ENCODE results near the gene PLEKHG5.

The PLEKHG5 gene

DNA sequence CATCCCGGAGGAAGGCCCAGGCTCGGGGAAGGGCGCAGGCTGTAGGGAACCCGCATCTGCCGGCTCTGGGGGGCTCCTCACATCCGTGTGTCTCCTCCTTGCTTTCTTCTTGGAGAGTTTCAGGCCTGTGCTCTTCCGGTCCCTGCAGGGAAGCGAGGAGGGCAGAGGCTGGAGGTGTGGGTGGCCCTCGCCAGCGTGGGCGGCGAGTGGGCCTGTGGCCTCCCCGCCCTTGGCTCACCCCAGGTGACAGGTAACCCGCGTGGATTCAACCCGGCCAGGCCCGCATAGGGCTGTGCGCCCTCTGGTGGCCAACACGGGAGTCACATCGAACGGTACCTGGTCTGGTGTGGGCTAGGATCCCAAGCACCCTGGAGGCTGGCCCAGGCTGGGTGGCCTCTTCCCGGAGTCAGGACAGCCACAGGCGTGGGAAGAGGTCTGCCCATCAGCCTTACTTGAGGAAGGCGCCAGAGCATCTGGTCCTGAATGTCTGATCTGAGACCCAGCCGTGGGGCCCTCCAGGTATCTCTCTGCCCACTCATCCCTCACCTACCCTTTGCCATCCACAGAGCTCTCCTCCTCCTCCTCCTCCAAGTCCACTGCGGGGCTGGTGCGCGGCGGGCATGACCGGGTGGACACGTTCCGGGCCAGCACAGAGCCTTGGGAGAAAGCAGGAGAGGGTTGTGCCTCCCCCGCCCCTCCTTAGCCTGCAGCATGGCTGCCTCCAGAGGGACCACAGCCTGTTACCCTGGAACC, 15.9 kb downstream of the PLEKHG5 start:
- DNase-seq, result peak; percentile 85

GRCh38 chr1:6474815-6475282, 16.6 kb downstream of the PLEKHG5 start:
- no peak for DNase-seq

GRCh38 chr1:6473974-6474814, 17.3 kb downstream of the PLEKHG5 start:
- no peak for DNase-seq

DNA sequence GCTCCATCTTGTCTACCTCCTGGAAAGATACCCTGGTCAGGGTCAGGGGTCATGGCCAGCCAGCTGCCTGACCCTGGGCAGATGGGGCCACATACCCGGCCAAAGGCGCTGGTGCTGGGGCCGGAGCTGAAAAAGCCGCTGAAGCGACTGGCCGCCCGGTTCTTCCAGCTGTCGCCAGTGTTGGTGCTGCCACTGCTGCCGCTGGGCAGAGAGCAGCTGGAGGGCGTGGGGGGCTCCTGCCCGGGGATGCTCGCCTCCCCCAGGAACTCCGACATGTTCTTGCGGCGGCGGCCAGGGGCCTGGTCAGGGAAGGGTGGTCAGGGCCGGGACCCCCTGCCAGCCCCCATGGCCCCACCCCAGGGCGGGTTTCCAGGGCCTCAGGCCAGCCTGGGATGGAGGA, 18.3 kb downstream of the PLEKHG5 start:
- no peak for DNase-seq

DNA sequence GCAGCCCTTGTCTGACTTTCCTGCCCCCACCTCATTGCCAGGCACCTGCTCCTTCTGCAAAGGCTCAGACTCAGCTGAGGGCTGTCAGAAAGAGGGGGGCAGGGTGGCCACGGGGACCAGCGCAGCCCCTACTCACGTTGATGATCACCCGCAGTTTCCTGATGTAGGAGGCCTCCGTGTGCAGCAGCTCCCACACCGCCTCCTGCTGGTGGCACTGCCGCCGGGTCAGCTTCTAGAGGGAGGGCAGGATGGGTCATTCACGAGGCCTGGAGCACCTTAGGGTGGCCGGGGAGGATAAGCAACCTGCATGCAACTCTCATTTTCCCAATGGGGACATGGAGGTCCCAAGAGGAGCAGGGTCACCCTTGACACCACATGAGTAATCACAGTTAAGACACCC, 19.1 kb downstream of the PLEKHG5 start:
- no peak for DNase-seq

DNA sequence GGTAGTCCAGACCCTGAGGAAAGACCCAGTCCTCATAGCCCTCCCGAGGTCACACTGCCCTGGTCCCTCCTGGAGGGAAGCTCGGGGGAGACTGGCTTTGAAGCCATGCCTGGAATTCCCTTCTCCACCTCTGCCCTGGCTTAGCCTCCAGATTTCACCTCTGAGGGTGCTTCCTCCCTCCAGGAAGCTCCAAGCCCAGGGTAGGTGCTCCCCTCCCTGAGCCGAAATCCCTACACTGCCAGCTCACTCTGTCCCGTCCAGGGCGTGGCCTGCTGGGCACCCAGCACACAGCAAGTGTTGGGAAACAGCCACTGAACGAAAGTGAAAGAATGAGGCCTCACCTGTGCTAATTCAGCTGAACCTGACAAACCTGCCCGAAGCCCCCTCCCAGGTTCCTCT, 19.5 kb downstream of the PLEKHG5 start:
- no peak for DNase-seq

DNA sequence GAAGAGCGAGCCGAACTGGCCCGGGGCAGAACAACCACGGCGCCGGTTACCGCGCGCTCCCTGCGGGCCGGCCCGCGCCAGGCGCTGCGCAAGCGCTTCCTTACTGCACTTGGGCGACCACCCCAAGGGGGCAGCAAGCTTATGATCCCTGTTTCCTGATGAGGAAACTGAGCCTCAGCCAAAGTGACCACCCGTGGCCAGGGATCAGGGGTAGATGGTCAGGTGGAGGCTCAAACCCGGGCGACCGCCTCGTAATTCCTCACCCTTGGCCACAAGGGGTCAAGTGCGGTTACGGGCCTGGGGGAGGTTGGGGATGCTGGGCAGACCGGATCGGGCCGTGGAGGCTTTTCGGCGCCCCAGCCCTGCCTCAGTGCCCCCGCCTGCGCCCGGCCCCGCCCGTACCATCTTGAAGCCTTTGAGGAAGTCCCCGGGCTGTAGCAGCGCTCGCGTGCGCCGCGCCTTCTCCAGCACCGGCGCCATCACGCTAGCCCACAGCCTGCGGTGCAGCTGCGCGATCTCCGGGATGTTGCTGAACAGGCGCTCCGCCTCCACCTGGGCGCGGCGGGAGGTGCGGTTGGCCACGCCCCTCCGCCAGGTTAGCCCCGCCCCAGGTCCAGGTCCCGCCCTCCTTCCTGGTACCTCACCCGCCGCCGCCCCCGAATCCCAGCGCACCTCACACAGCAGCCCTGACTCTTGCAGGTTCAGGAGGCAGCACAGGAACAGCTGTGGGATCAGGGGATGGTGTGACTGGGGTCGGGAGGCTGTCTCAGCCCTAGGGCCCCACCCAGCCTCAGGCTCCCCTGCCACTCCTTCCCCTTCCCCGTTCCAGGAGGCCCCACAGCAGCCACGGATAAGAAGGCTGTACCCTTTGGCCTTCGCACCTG, 20.1 kb downstream of the PLEKHG5 start:
- DNase-seq, result peak; percentile 52

DNA sequence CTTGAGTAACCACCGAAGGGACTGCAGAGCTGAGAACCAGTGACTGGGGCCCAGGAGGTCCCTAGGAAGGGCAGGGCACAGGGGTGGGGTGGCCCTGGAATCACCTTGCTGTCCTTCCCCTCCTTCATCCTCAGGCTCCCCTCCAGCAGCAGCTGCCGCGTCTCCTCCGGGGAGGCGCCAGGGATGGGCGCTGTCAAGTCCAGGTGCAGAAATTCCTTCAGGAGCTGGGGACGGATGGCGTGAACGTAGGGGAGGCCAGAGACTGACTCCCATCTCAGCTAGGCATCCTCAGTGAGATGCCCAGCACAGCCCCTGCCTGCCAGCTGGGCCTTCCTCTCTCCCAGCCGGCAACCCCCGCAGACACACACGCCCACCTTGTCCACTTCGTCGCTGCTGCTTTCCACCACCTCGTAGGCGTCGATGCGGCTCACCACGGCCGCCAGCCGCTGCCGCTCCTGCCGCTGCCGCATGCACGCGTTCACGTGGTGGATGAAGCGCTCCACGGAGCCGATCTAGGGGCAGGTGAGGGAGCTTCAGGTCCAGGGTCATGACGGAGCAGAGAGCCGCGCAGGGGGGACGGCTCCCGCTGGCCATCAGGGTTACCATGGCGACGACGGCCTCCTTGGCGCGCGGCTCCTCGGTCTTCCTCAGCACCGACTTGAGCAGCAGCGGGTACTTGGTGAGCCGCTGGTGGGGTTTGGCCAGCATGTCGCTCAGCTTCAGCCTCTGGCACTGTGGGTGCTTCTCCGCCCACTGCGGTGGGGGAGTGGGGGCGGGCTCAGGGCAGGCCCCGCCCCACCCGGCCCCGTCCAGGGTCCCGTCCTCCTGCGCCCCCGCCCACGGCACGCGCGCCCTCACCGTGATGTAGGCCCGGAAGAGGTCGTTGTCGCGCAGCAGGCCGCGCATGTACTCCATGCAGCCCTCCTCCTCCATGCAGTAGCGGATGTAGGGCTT, 21.1 kb downstream of the PLEKHG5 start:
- DNase-seq, result peak; percentile 27

GRCh38 chr1:6468729-6469461, 22.6 kb downstream of the PLEKHG5 start:
- DNase-seq, result no peak

- DNase-seq, result no peak
Observed at GRCh38 chr1:6467744-6468688, 23.5 kb downstream of the PLEKHG5 start.

DNA sequence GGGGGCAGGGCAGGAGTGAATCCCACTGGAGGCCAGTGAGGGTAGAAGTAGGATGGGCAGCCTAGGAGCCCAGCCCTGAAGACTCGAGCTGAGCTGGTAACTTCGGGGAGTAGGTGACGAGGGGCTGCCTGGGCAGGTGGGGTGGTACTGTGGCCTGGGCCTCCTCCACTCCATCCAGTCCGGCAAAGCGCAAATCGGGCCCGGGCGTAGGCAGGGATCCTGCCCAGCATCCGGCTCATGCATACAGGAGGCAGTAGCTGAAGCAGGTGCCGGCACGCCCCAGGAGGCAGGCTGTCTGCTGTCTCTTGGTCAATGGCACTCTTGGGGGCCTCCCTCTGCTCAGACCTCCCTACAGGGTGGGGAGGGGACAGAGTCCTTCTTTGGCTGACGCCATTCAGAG, 24.2 kb downstream of the PLEKHG5 start:
- DNase-seq, result no peak

DNA sequence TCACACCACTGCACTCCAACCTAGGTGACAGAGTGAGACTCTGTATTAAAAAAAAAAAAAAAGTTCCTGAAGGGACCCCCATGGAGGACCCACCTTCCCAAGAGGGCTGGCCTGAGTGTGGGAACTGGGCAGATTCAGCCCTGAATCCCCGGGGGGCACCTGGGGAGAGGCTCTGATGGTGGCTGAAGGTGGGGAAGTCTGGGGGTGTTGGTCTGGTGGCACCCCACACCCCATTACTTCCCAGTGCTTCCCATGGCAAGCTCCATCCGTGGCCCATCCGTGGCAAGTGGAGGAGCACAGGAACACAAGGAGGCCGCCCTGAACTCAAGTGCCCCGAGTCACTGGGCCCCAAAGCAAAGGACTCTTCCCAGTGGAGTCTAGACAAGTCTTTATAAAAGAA, 24.7 kb downstream of the PLEKHG5 start:
- DNase-seq, result no peak

GRCh38 chr1:6466023-6466422, 25.4 kb downstream of the PLEKHG5 start, which contains the start of gene TNFRSF25:
Gene TNFRSF25, minus strand, starts transcription at chr1:6466173. Its CDS starts 66 bp downstream, at chr1:6466107.
- DNase-seq, result peak; percentile 76

DNA sequence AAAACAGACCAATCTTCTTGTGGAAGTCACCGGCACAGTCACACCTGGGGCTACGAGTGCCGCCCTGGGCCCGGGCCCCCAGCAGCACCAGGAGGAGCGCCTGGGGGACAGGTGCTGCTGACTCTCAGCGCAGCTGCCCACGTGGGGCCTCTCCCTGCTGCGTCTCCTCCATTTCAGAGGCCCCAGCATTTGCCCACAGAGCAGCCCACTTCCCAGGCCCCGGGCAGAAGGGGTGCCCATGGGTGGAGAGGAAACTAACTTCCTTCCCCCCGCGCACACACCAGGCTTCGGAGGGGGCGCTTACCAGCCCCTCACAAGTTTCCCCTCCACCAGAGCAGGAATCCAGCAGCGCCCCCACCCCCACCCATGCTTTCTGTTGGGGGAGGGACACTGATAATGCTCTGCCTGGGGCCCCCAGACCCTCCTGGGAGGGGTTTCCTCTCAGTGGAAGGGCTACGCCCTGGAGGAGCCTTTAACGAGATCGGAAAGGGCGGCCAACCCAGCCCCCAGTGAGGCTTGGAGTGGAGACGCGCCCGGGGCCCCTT, 25.9 kb downstream of the PLEKHG5 start:
- peak; percentile 59 for DNase-seq

DNA sequence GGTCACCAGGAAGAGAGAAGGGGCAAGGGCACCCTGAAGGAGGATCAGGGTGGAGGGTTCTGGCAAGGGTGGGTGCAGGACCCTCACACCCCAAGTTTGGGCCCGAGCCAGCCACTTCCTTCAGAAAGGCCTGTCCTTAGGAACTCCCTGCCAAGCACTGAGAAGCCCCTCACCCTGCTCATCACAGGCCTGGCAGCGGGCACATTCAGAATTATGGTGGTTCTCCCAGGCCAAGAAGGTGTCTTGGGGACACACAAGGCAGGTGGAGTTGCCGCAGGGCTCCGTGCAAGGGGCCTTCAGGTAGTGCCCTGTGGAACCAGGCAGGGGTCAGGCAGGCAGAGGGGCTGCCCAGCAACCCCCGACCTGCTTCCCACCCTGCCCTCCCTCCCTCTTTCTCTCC, 26.6 kb downstream of the PLEKHG5 start:
- no peak for DNase-seq

DNA sequence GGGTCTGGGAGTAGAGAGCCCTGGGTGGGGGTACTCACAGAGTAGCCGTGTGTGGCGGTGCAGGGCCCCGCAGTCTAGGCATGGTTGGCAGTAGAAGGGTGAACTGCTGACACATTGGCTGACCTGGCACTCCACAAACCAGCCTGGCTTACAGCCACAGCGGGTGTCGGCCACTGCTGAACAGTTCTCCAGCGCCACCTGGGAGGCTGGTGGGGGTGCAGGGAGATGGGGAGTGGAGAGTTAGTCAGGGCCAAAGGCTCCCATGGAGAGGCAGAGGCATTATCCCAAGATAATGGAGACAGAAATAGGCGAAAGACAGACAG, 27.0 kb downstream of the PLEKHG5 start:
- DNase-seq, result peak; percentile 60

DNA sequence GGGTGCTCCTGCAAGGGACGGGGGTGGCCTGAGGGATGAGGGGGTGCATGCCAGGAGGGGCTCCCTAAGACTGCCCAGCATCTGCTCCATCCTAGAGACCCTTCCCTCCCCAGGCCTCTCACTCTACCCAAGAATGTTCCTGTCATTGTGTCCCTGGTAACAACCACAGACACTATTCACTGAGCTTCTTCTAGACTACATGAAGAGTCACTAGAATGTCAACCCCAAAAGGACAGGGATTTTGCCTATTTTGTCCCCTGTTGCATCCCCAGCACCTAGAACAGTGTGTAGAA, 28.4 kb downstream of the PLEKHG5 start:
- no peak for DNase-seq

DNA sequence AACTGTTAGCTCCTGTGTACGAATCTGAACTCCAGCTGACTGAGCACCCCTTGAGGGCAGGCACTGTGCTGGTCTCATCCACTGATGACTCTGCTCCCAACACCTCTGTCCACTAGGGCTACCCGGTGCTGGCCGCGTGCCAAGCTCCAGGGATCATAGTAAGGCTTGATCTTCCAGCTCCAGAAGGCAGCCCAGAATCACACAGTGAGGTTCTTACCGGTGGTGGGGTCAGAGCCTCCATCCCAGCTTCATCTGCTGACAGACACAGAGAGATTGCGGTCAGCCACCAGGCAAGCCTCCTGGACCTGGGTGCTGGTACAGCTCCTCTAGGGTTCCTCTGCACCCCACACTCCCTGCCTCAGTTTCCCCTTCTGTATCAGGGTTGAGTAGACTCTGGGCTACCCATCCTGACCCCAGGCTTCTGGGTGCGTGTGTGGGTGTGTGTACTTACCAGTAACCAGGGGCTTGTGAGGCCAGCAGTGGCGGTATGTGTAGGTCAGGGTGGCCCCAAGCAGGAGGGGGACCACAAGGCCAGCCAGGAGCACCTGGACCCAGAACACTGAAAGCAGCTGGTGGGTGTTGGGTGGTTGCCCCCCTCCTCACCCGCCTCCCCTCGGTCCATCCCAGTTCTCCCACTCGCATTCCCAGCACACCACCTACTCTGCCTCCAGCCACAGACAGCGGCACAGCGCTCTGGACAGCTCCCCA, 28.9 kb downstream of the PLEKHG5 start:
- no peak for DNase-seq
